Neuronal stem cell (in vitro differentiated cells): ENCODE measurements around the gene CRLF1.

Experiments
- DNase-seq: peaks from one replicate; pipeline ENCODE4 v3.0.0-alpha.2; 2013; ENCODE audit warnings: low spot score
- H2AFZ ChIP-seq: one replicate; pipeline ENCODE4 v1.6.1; 2013; ENCODE audit warnings: mild to moderate bottlenecking, low read length, inconsistent platforms
- H2AK5ac ChIP-seq: 2 replicates; pipeline ENCODE4 v1.6.1; 2013; ENCODE audit warnings: low read depth, mild to moderate bottlenecking, inconsistent platforms, low read length, moderate library complexity, mixed read lengths
- H2BK120ac ChIP-seq: 2 replicates; pipeline ENCODE4 v1.6.1; 2013; ENCODE audit warnings: low read depth, mild to moderate bottlenecking, inconsistent platforms, low read length, moderate library complexity, mixed read lengths
- H2BK12ac ChIP-seq: one replicate; pipeline ENCODE4 v1.6.1; 2013; ENCODE audit warnings: low read length, inconsistent platforms
- H2BK15ac ChIP-seq: 2 replicates; pipeline ENCODE4 v1.6.1; 2013; ENCODE audit warnings: mild to moderate bottlenecking, low read length, inconsistent platforms, mixed read lengths
- H2BK5ac ChIP-seq: one replicate; pipeline ENCODE4 v1.6.1; 2013; ENCODE audit warnings: inconsistent platforms, mild to moderate bottlenecking, low read length, moderate library complexity
- H3K14ac ChIP-seq: one replicate; pipeline ENCODE4 v1.6.1; 2013; ENCODE audit warnings: low read length, inconsistent platforms
- H3K18ac ChIP-seq: 2 replicates; pipeline ENCODE4 v1.6.1; 2013; ENCODE audit warnings: low read length, inconsistent platforms
- H3K23ac ChIP-seq: 2 replicates; pipeline ENCODE4 v1.6.1; 2013; ENCODE audit warnings: low read depth, mild to moderate bottlenecking, mixed read lengths, low read length, inconsistent platforms; ENCODE audit not compliant: poor library complexity
- H3K27ac ChIP-seq: replicated peaks from 3 replicates; pipeline ENCODE4 v1.5.1; 2013; ENCODE audit warnings: low read length, inconsistent platforms
- H3K27me3 ChIP-seq, 3 experiments: 2 replicates each; pipeline ENCODE4 v1.6.1; 2013; ENCODE audit warnings: low read length in 3 of 3, mild to moderate bottlenecking in 2 of 3, inconsistent platforms in 1 of 3, low read depth in 1 of 3, mixed read lengths in 1 of 3, moderate library complexity in 1 of 3; ENCODE audit not compliant: control insufficient read depth in 3 of 3, insufficient read depth in 3 of 3
- H3K36me3 ChIP-seq, 2 donors: replicated peaks in 1 of 2; 2 replicates each; pipeline ENCODE4 v1.6.1; 2013; ENCODE audit warnings: low read length in 2 of 2; ENCODE audit not compliant: control insufficient read depth in 2 of 2, insufficient read depth in 2 of 2
- H3K4ac ChIP-seq: 2 replicates; pipeline ENCODE4 v1.6.1; 2013; ENCODE audit warnings: inconsistent platforms, mild to moderate bottlenecking, low read length, moderate library complexity
- H3K4me1 ChIP-seq, 2 donors: 1 replicate in 1 of 2; 2 replicates in 1 of 2; pipeline ENCODE4 v1.6.1; 2013; ENCODE audit warnings: low read length in 2 of 2, low read depth in 1 of 2; ENCODE audit not compliant: control insufficient read depth in 2 of 2, insufficient read depth in 1 of 2
- H3K4me2 ChIP-seq: one replicate; pipeline ENCODE4 v1.6.1; 2013; ENCODE audit warnings: mild to moderate bottlenecking, low read length, inconsistent platforms; ENCODE audit not compliant: insufficient read depth, poor library complexity, severe bottlenecking
- H3K4me3 ChIP-seq, 2 donors: 2 replicates each; pipeline ENCODE4 v1.5.1; 2013; ENCODE audit warnings: low read length in 2 of 2, mild to moderate bottlenecking in 2 of 2, inconsistent platforms in 1 of 2, moderate library complexity in 1 of 2
- H3K79me1 ChIP-seq: one replicate; pipeline ENCODE4 v1.6.1; 2013; ENCODE audit warnings: low read depth, mild to moderate bottlenecking, inconsistent platforms, low read length, moderate library complexity
- H3K9ac ChIP-seq: one replicate; pipeline ENCODE4 v1.6.1; 2013; ENCODE audit warnings: mild to moderate bottlenecking, low read depth, low read length, inconsistent platforms; ENCODE audit not compliant: poor library complexity
- H3K9me3 ChIP-seq, 2 donors: replicated peaks in 1 of 2; 2 replicates each; pipeline versions ENCODE3 to v1.6.1; 2013; ENCODE audit warnings: low read length in 2 of 2, mild to moderate bottlenecking in 2 of 2, inconsistent platforms in 1 of 2, low read depth in 1 of 2, mixed read lengths in 1 of 2, moderate library complexity in 1 of 2; ENCODE audit not compliant: control insufficient read depth in 2 of 2, insufficient read depth in 1 of 2
- H4K8ac ChIP-seq: one replicate; pipeline ENCODE4 v1.6.1; 2013; ENCODE audit warnings: low read depth, mild to moderate bottlenecking, inconsistent platforms, low read length, moderate library complexity
- H4K91ac ChIP-seq: one replicate; pipeline ENCODE4 v1.6.1; 2013; ENCODE audit warnings: low read length, low read depth, mild to moderate bottlenecking, inconsistent platforms; ENCODE audit not compliant: poor library complexity
- WGBS, 2 donors: extraction: QIAGEN DNeasy Blood & Tissue Kit; methylation state at CpG; one replicate each; pipeline ENCODE4 v1.1.7; 2013; ENCODE audit warnings: missing lambda C conversion rate in 2 of 2, mixed read lengths in 1 of 2; ENCODE audit not compliant: insufficient read length in 2 of 2, insufficient replicate concordance in 1 of 2; ENCODE audit errors: extremely low coverage in 2 of 2; 5-methylcytosine and 5-hydroxymethylcytosine counted together

CRLF1 gene

DNA sequence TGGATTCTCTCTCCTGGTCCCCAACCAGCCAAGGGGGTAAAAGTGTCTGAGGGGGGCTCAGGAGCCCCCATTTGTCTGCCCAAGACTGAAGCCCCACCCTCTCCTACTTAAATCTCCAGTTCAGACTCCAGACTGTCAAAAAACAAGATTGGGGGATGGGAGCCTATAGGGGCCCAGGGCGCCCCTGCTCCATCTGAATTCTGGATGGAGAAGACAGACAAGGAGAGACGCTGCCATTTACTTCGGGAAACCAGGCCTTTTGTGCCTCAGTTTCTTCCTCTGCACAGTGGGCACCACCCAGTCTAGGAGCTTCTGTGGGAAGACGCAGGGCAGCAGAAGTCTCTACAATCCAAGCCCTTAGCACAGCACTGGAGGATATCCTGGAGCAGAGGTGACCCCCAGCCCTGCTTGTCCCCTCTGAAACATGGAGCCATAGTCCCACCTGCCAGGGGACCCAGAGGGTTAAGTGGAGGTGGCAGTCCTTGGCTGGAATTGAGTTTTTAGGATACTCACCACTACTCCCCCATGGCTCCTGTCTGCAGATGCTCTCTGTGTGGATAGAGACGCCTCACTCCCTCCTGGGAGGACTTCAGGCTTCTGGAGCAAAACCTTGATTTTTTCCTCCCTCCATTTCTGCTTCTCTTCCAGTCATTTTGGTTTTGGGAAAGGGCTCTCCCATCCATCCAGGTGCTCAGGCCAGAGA is 1.7 kb upstream of the CRLF1 start:
- no peak overlapping the region for H3K27ac ChIP-seq
- no peak overlapping the region for H4K8ac ChIP-seq
- peaks cover 70 to 98% (median 93%) of the 10 kb centered on the region in 3 experiments for H3K27me3 ChIP-seq
- no peak overlapping the region for H3K14ac ChIP-seq
- no peak for DNase-seq
- no peak overlapping the region for H3K4me3 ChIP-seq
- no peaks in the 10 kb centered on the region for H3K79me1 ChIP-seq
- H2BK12ac ChIP-seq, result no peak overlapping the region
- H2BK120ac ChIP-seq, result no peak overlapping the region
- no peak overlapping the region for H2AFZ ChIP-seq
- H2BK15ac ChIP-seq, result peak overlapping the region; percentile 54
- WGBS, 2 donors, result no CpG with 5 or more reads among the region's 5 CpGs
- no peak overlapping the region for H3K18ac ChIP-seq
- peak overlapping the region; percentile 69 for H3K23ac ChIP-seq
- H4K91ac ChIP-seq, result no peak overlapping the region
- no peak overlapping the region for H3K4me2 ChIP-seq
- peaks cover 31 to 46% of the 10 kb centered on the region in 2 donors for H3K4me1 ChIP-seq
- peak overlapping the region; percentile 79 for H2AK5ac ChIP-seq
- no peak overlapping the region for H3K9ac ChIP-seq
- H3K4ac ChIP-seq, result no peak overlapping the region
- no peaks in the 10 kb centered on the region for H3K9me3 ChIP-seq
- no peak overlapping the region for H2BK5ac ChIP-seq
- no peaks in the 10 kb centered on the region for H3K36me3 ChIP-seq

DNA sequence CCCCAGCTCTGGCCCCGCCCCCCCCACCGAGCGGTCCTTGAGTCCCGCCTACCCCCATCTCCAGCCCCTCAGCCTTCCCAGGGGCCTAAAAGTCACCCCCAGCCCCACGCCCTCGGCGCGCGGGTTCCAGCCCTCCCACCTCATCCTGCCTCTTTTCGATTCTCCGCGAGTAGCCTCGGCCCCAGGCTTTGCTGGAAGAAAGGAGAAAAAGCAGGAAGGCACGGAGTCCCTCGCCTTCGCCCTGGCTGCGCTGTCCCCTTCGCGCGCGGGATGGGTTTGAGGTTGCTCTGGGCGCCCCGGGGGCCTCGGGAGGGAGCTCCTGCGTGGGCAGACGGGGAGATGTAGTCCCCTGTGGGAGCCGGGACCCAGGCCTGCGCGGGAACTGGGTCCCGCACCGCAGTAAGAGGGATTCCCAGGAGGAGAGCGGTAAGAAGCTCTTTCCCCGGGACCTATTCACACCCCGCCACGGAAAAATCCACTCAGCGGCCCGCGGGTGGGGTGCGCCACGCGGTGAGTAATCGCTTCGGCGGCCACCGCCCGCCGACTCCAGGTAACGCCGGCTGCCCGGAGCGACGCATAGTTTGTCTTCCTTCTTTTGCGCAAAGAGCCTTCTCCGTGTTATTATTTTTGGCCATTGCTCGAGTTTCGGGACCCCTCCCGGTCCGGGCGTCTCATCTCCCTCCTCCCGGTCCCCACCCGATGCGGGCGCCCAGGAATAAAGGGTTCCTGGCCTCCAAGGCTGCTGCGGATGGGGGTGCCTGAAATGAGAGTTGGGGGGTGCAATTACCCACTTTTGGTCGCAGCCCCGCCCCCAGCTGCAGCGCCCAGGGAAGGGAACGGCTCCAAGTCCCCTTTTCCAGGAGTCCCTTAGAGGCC is 865 bp upstream of the CRLF1 start:
- Histone ChIP-seq H3K9ac (no peak overlapping the region), H2AK5ac (peak overlapping the region; percentile 60), H4K91ac (no peak overlapping the region), H3K36me3 (no peaks in the 10 kb centered on the region), H3K27me3 (peaks cover 66 to 98% (median 93%) of the 10 kb centered on the region in 3 experiments), H3K14ac (no peak overlapping the region), H2BK12ac (peak overlapping the region; percentile 58), H3K4ac (no peak overlapping the region), H2BK120ac (no peak overlapping the region), H3K4me3 (no peak overlapping the region), H2BK15ac (peak overlapping the region; percentile 54), H3K9me3 (no peaks in the 10 kb centered on the region), H3K23ac (no peak overlapping the region), H2AFZ (peak overlapping the region; percentile 59), H3K27ac (no peak overlapping the region), H3K4me2 (peak overlapping the region; percentile 25), H3K79me1 (no peaks in the 10 kb centered on the region), H3K18ac (peak overlapping the region; percentile 38), H4K8ac (no peak overlapping the region), H3K4me1 (peaks cover 30 to 47% of the 10 kb centered on the region in 2 donors), H2BK5ac (no peak overlapping the region)
- no peak for DNase-seq
- WGBS, 2 donors, result no CpG with 5 or more reads among the region's 68 CpGs

DNA sequence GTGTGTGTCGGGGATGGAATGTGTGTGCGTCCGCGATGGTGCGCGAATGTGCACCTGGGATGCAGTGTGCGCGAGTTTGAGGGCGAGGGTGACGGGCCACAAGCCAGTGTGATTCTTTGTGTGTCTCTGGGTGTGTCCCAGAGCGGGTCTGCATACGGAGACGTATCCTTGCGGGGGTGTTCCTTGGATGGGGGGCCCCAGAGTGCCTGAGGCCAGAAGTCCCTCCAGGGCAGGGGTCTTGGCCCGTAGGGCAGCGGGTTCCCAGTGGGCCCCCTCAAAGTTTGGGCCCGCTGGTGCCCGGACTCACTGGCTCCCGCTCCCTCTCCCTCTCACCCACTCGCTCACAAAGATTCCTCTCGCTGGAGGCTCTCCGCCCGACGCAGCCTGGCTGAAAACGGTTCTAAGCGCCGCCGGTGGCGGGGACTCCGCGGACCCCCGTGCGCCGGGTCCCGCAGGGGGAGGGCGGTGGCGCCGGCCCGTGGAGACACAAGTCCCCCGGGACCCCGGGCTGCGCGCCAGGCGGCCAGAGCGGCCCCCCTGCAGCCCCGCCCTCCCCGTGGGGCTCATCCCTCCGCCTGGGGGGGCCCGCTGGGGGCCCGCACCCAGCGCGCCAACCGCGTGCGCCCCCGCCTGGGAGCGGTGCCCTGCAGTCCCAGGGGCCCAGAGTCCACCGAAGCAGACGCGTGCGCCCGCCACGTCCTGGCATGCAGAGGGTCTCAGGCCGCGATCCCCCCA is 886 bp downstream of the CRLF1 start:
- H3K27me3 ChIP-seq, result peaks cover 51 to 93% (median 89%) of the 10 kb centered on the region in 3 experiments
- no peak overlapping the region for H3K4me3 ChIP-seq
- peaks cover 18 to 32% of the 10 kb centered on the region in 2 donors for H3K4me1 ChIP-seq

More for the DNA sequence above, 886 bp downstream of the CRLF1 start:
- Histone ChIP-seq H3K14ac (peak overlapping the region; percentile 94), H2AK5ac (peak overlapping the region; percentile 81), H3K27ac (no peak overlapping the region), H2BK120ac (no peak overlapping the region), H2AFZ (no peak overlapping the region), H2BK5ac (peak overlapping the region; percentile 66), H2BK12ac (peak overlapping the region; percentile 73), H3K79me1 (no peaks in the 10 kb centered on the region), H3K36me3 (no peaks in the 10 kb centered on the region), H3K4ac (no peak overlapping the region), H4K8ac (peak overlapping the region; percentile 82), H3K4me2 (peak overlapping the region; percentile 18), H3K23ac (peak overlapping the region; percentile 91), H3K9ac (no peak overlapping the region), H3K9me3 (no peaks in the 10 kb centered on the region), H3K18ac (peak overlapping the region; percentile 91), H2BK15ac (peak overlapping the region; percentile 91), H4K91ac (no peak overlapping the region)
- no CpG with 5 or more reads among the region's 65 CpGs for WGBS, 2 donors
- DNase-seq, result no peak
